Fibroblast of lung (primary cell): ENCODE results near the gene WDR48. TPM values are rescaled to one million over a fixed set of nuclear protein-coding genes. Genes with fewer than 3 reads are reported as not detected.

ENCODE experiments used
- DNase-seq, 2 donors: peaks; one replicate each; pipeline versions ENCODE4 v3.0.0 to v3.0.0-alpha.2; 2010; ENCODE audit warnings: low read depth in 2 of 2
- H2AFZ ChIP-seq: 2 replicates; pipeline ENCODE4 v1.5.1; 2012; ENCODE audit warnings: low read length, control low read depth, inconsistent platforms
- H3K27ac ChIP-seq: 2 replicates; pipeline ENCODE4 v1.5.1; 2011; ENCODE audit warnings: low read length, control low read depth; ENCODE audit not compliant: insufficient read depth
- H3K27me3 ChIP-seq: 2 replicates; pipeline ENCODE4 v1.5.1; 2011; ENCODE audit warnings: mild to moderate bottlenecking, low read length; ENCODE audit not compliant: control insufficient read depth, insufficient read depth
- H3K36me3 ChIP-seq: 2 replicates; pipeline ENCODE4 v1.5.1; 2011; ENCODE audit warnings: low read length; ENCODE audit not compliant: control insufficient read depth, insufficient read depth
- H3K4me1 ChIP-seq: 2 replicates; pipeline ENCODE4 v1.5.1; 2011; ENCODE audit warnings: low read length; ENCODE audit not compliant: control insufficient read depth, insufficient read depth; ENCODE audit errors: extremely low read depth
- H3K4me2 ChIP-seq: 2 replicates; pipeline ENCODE4 v1.5.1; 2011; ENCODE audit warnings: low read length, control low read depth; ENCODE audit not compliant: insufficient read depth; ENCODE audit errors: extremely low read depth
- H3K4me3 ChIP-seq, 4 experiments: fragments of 200-600 bp in 1 of 4; sonication (generic) in 1 of 4; replicated peaks in 1 of 4; 2 replicates each; pipeline ENCODE4 v1.5.1; 2011 to 2016; ENCODE audit warnings: low read length in 4 of 4, low read depth in 3 of 4, mild to moderate bottlenecking in 3 of 4, control low read depth in 2 of 4, inconsistent platforms in 1 of 4, mixed read lengths in 1 of 4; ENCODE audit not compliant: insufficient read depth in 1 of 4; ENCODE audit errors: control extremely low read depth in 1 of 4
- H3K79me2 ChIP-seq: 2 replicates; pipeline ENCODE4 v1.5.1; 2012; ENCODE audit warnings: mild to moderate bottlenecking, low read length, inconsistent platforms; ENCODE audit not compliant: control insufficient read depth, insufficient read depth
- H3K9ac ChIP-seq: 2 replicates; pipeline ENCODE4 v1.5.1; 2011; ENCODE audit warnings: mild to moderate bottlenecking, low read length, control low read depth; ENCODE audit not compliant: insufficient read depth
- H3K9me3 ChIP-seq: 2 replicates; pipeline ENCODE4 v1.5.1; 2012; ENCODE audit warnings: low read depth, low read length; ENCODE audit not compliant: control insufficient read depth, insufficient read depth
- H4K20me1 ChIP-seq: 2 replicates; pipeline ENCODE4 v1.5.1; 2011; ENCODE audit warnings: low read length; ENCODE audit not compliant: control insufficient read depth, insufficient read depth; ENCODE audit errors: extremely low read depth
- CTCF ChIP-seq, 2 donors: IDR thresholded peaks in 1 of 2; conservative IDR thresholded peaks in 1 of 2; 1 replicate in 1 of 2; 2 replicates in 1 of 2; pipeline ENCODE4 v1.5.1; 2011 to 2012; ENCODE audit warnings: low read length in 2 of 2, control low read depth in 1 of 2, inconsistent platforms in 1 of 2, low read depth in 1 of 2, mild to moderate bottlenecking in 1 of 2
- EZH2 ChIP-seq: IDR thresholded peaks from 2 replicates; pipeline ENCODE4 v1.5.1; 2012; ENCODE audit warnings: low read length, control low read depth, mild to moderate bottlenecking; ENCODE audit errors: missing control alignments
- polyA plus RNA-seq, 2 donors: library from polyadenylated mRNA; depleted of rRNA in 1 of 2; stranded (reverse) in 1 of 2; unstranded in 1 of 2; fragments of >200 nt; gene quantifications; 2 replicates each; pipeline ENCODE4 v1.2.1, GENCODE V29; 2011 to 2012; ENCODE audit warnings: missing spikeins in 1 of 2
- total RNA-seq: library from RNA; depleted of rRNA; stranded (reverse); fragments of >200 nt; gene quantifications from 2 replicates; pipeline ENCODE4 v1.2.1, GENCODE V29; 2014

WDR48 gene
- total and polyA plus RNA-seq, 2 donors (not counting 1 experiment from before 2014, with no cell fraction given): 35.1 to 44.9 TPM

- no peaks in the 10 kb centered on the region for H3K4me1 ChIP-seq
- H3K9me3 ChIP-seq: no peaks in the 10 kb centered on the region
- TF ChIP-seq CTCF (conservative IDR thresholded peaks at IDR 0.05 in 1 of 2, IDR thresholded peaks at IDR 0.05 in 1 of 2; ENCODE audit: low read depth in 1 of 2, low read length in 2 of 2): no peak
- no peak for TF ChIP-seq EZH2
- no peaks in the 10 kb centered on the region for H4K20me1 ChIP-seq
- H3K79me2 ChIP-seq: no peaks in the 10 kb centered on the region
- no peak overlapping the region for H3K4me2 ChIP-seq
- H3K27me3 ChIP-seq: no peaks in the 10 kb centered on the region
- no peak overlapping the region for H2AFZ ChIP-seq
- H3K4me3 ChIP-seq: no peak overlapping the region
- H3K36me3 ChIP-seq: no peaks in the 10 kb centered on the region
- DNase-seq: no peak
- no peak overlapping the region for H3K9ac ChIP-seq
- no peak overlapping the region for H3K27ac ChIP-seq
These were observed 38.5 kb upstream of the WDR48 start for GRCh38 chr3:39013289-39013688.

- no peaks in the 10 kb centered on the region for H4K20me1 ChIP-seq
These were observed 37.8 kb upstream of the WDR48 start for GRCh38 chr3:39013921-39014509.

GRCh38 chr3:39015418-39015817, 36.4 kb upstream of the WDR48 start:
- Histone ChIP-seq H3K9ac (no peak overlapping the region), H3K4me3 (no peak overlapping the region), H4K20me1 (no peaks in the 10 kb centered on the region), H3K9me3 (no peaks in the 10 kb centered on the region), H3K27ac (no peak overlapping the region), H3K4me2 (no peak overlapping the region), H2AFZ (no peak overlapping the region), H3K79me2 (no peaks in the 10 kb centered on the region), H3K27me3 (no peaks in the 10 kb centered on the region), H3K4me1 (no peaks in the 10 kb centered on the region), H3K36me3 (no peaks in the 10 kb centered on the region)
- TF ChIP-seq CTCF (conservative IDR thresholded peaks at IDR 0.05 in 1 of 2, IDR thresholded peaks at IDR 0.05 in 1 of 2; ENCODE audit: low read depth in 1 of 2, low read length in 2 of 2) (no peak), EZH2 (no peak)
- no peak for DNase-seq

More at GRCh38 chr3:39013921-39014509, 37.8 kb upstream of the WDR48 start:
- H3K9ac ChIP-seq: no peak overlapping the region
- no peak overlapping the region for H2AFZ ChIP-seq
- no peak overlapping the region for H3K4me2 ChIP-seq
- no peaks in the 10 kb centered on the region for H3K27me3 ChIP-seq
- no peaks in the 10 kb centered on the region for H3K4me1 ChIP-seq
- no peak overlapping the region for H3K4me3 ChIP-seq
- no peak for DNase-seq
- no peaks in the 10 kb centered on the region for H3K36me3 ChIP-seq
- no peaks in the 10 kb centered on the region for H3K79me2 ChIP-seq
- H3K9me3 ChIP-seq: no peaks in the 10 kb centered on the region
- H3K27ac ChIP-seq: no peak overlapping the region
- TF ChIP-seq EZH2: no peak
- TF ChIP-seq CTCF (conservative IDR thresholded peaks at IDR 0.05 in 1 of 2, IDR thresholded peaks at IDR 0.05 in 1 of 2; ENCODE audit: low read depth in 1 of 2, low read length in 2 of 2): no peak
